HFF-Myc (cell line): ENCODE data around the gene NHLH1.

Source experiments
- DNase-seq: peaks from one replicate; pipeline ENCODE4 v3.0.0-alpha.2; 2011; ENCODE audit warnings: low read depth; ENCODE audit errors: extremely low read depth
- H3K4me3 ChIP-seq: replicated peaks from 2 replicates; pipeline ENCODE4 v1.5.1; 2011; ENCODE audit warnings: low read depth, mild to moderate bottlenecking, control low read depth, low read length
- TF ChIP-seq, protein P1 (sequence below): IDR thresholded peaks from 2 replicates; pipeline ENCODE4 v1.5.1; 2012; ENCODE audit warnings: mild to moderate bottlenecking, low read depth, low read length, control low read depth; ENCODE audit errors: missing control alignments

Gene NHLH1

GRCh38 chr1:160357286-160358002, 9.4 kb upstream of the NHLH1 start:
- no peak for DNase-seq
- TF ChIP-seq, protein P1, sequence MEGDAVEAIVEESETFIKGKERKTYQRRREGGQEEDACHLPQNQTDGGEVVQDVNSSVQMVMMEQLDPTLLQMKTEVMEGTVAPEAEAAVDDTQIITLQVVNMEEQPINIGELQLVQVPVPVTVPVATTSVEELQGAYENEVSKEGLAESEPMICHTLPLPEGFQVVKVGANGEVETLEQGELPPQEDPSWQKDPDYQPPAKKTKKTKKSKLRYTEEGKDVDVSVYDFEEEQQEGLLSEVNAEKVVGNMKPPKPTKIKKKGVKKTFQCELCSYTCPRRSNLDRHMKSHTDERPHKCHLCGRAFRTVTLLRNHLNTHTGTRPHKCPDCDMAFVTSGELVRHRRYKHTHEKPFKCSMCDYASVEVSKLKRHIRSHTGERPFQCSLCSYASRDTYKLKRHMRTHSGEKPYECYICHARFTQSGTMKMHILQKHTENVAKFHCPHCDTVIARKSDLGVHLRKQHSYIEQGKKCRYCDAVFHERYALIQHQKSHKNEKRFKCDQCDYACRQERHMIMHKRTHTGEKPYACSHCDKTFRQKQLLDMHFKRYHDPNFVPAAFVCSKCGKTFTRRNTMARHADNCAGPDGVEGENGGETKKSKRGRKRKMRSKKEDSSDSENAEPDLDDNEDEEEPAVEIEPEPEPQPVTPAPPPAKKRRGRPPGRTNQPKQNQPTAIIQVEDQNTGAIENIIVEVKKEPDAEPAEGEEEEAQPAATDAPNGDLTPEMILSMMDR = no peak
- no peak overlapping the region for H3K4me3 ChIP-seq

DNA sequence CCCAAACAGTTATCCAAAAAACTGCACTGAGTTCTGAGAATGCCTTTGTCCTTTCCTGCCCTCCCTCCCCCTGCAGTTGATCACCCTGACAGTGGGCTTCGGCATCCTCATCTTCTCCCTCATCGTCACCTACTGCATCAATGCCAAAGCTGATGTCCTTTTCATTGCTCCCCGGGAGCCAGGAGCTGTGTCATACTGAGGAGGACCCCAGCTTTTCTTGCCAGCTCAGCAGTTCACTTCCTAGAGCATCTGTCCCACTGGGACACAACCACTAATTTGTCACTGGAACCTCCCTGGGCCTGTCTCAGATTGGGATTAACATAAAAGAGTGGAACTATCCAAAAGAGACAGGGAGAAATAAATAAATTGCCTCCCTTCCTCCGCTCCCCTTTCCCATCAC, 8.8 kb upstream of the NHLH1 start:
- no peak for DNase-seq
- TF ChIP-seq, protein P1 = no peak
- no peak overlapping the region for H3K4me3 ChIP-seq

- no peak overlapping the region for H3K4me3 ChIP-seq
- TF ChIP-seq, protein P1 = no peak
- DNase-seq = no peak
Observed at GRCh38 chr1:160359559-160360226, 7.2 kb upstream of the NHLH1 start.

DNA sequence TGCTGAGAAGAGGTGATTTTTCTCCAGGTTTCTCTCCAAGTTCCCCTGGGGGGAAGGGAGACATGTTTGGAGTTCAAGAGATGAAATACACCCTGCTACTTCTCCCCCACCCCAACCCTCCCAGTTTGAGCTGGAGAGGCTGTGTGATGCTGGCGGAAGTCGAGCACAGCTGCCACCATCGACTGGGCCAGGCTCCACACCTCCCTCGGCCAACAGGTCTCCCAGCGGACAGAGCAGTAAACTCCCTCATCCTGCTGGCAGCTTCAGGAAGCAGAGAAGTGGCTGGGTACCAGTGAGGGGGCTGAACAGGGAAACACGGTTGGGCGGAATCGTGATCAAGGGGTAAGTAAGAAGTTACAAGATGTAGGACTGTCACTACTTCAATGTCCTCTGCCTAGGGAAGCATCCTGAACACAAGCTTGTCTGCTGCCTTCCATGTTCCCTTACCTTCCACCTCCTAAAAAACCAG, 6.6 kb upstream of the NHLH1 start:
- H3K4me3 ChIP-seq = no peak overlapping the region
- TF ChIP-seq, protein P1 = no peak
- DNase-seq = no peak

DNA sequence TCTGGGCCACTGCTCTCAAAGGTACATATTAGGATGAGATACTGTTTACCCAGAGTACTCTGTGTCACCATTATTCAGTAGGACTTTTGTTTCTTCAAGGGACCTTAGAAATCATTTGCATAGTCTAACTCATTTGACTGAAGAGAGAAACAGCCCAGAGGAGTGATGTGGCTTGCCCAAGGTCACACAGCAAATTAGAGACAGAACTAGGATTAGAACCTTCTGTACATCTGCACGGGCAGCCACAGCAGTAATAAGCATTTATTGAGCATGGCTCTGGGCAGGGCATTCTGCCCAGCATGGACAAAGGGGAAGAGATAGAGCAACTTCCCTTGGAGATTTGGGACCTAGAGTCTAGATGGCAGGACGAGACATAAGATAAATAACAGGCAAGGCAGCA, 5.7 kb upstream of the NHLH1 start:
- TF ChIP-seq, protein P1 = no peak
- H3K4me3 ChIP-seq = no peak overlapping the region
- no peak for DNase-seq

DNA sequence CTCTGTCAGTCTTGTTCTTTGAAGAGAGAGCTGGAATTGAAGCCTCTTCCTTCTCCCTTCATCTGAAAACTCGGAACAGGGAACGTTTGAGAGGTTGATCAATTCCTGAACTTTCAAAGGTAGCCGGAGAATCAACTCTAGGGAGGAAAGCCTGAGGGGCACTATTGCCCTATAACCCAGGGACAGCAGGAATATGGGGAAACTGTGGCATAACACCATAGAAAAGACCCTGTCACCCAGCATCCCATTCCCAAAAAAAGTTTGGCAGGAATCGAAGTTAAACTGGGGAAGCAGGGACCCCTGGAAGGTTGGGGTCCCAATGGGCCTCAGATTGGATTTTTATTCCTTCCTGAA, 5.1 kb upstream of the NHLH1 start:
- TF ChIP-seq, protein P1 = no peak
- DNase-seq = no peak
- H3K4me3 ChIP-seq = no peak overlapping the region
